IPS-NIHi11 (cell line): ENCODE measurements around the gene FGD5.

Experiments
- DNase-seq: peaks from one replicate; pipeline ENCODE4 v3.0.0; 2012; ENCODE audit warnings: mixed read lengths, low spot score

Gene FGD5

GRCh38 chr3:14933820-14934425 lies 115.2 kb downstream of the FGD5 start:
- no peak for DNase-seq

DNA sequence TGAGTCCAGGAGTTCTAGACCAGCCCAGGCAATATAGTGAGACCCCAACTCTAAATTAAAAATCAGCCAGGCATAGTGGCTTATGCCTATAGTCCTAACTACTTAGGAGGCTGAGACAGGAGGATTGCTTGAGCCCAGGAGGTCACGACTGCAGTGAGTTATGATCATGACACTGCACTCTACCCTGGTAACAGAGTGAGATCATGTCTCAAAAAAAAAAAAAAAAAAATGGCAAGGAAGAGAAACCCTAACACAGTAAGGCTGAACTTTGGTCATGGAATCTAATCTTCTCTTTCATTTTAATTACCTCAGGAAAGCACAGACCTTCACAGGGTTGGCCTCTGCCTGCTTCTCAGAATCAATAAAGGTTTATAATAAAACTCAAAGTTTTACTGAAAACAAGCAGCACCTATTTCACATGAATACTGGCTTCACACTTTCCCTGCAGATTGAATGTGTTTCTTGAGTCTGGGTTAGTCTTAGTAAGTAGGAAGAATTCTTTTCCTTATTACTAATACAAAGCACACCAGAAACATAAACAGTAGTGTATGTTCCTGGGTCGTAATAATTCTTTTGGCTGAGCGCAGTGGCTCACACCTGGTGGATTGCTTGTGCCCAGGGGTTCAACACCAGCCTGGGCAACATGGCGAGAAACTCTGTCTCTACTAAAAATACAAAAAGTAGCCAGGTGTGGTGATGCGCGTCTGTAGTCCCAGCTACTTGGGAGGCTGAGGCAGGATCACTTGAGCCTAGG lies 117.0 kb downstream of the FGD5 start:
- DNase-seq: no peak

DNA sequence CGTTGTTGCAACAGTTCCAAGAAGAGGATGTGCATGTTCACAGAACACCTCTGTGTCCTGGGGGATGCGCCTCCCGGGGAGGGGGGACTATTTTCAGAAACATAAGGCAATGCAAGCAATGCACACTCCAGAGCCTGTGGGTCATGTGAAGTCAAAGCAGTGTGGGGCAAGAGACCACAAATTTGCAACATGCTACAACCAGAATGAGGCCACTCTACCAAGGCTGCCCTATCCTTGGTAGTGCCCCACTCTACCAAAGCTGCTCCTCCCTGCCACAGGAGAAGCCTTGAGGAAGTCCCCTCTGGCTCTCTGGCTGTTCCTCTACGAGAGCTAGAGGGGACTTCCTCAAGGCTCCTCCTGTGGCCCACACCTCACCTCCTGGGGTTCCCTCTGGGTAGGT lies 120.2 kb downstream of the FGD5 start:
- DNase-seq: no peak

GRCh38 chr3:14941871-14942270 lies 123.1 kb downstream of the FGD5 start:
- no peak for DNase-seq

GRCh38 chr3:14943042-14943441 lies 124.3 kb downstream of the FGD5 start:
- no peak for DNase-seq

GRCh38 chr3:14946236-14946635 lies 127.5 kb downstream of the FGD5 start:
- no peak for DNase-seq

- no peak for DNase-seq
Measured at GRCh38 chr3:14946739-14947099, 128.0 kb downstream of the FGD5 start.

GRCh38 chr3:14947100-14947885 lies 128.5 kb downstream of the FGD5 start, which contains the start of gene NR2C2:
Gene NR2C2, plus strand, starts transcription at chr3:14947583. Its CDS starts 56,332 bp downstream, at chr3:15003915.
- DNase-seq: peak; percentile 96

GRCh38 chr3:14947886-14948608 lies 129.3 kb downstream of the FGD5 start:
- DNase-seq: peak; percentile 98

DNA sequence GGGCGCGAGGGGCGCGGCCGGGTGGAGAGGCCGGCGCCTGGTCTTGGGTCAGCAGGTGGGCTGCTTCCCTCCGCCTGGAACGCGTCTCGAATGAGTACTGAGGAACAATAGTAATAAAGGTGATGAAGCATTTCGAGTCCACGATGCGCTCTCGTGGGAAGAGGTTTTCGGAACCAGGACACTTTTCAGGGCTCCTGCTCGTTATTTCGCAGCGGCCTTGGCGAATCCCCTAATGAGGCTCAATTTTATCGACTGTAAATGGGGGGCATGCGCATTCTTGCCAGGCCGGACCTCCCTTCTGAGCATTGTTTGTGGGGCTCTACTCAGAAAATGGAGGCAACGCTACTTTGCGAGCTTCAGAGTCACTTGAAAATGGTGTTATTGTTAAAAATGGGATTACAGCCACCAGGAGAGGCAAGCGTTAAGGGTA lies 129.9 kb downstream of the FGD5 start:
- DNase-seq: no peak

GRCh38 chr3:14949126-14949525 lies 130.4 kb downstream of the FGD5 start:
- no peak for DNase-seq

- DNase-seq: no peak
Measured at GRCh38 chr3:14950274-14950673, 131.5 kb downstream of the FGD5 start.

DNA sequence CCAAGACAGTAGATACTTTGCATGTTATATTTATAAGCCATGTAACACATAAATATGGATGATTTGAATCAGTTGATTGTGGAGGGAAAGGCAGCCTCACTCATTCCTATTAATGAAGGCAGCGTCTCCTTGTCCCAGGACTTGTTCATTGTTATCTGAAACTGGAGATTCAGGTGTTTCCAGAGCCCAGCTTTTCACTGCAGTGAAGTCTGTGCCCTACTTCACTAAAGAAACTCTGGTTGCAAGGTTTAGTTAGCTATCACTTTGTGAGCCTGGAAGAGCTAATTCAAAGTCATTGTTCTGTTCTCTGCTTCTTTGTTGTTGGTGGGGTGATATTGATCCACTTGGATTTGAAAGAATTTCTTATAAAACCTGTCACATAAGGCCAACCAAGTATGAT lies 138.4 kb downstream of the FGD5 start:
- no peak for DNase-seq

DNA sequence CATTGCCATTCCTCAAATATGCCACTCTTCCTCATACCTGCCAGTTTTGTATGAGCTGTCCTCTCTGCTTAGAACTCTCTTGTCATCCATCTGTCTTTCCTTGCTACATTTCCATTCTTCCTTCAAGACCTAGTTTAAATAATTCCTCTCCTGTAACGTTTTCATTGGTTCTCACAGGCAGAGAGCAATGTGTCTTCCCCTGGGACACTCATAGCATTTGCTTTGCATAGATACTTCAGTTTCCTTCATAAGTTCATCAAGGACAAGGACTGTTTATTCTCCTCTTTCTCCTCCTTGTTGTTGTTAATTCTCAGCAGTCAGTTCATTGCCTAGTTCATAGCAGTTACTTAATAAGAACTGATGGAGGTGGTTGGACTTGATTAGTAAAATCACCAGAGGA lies 139.2 kb downstream of the FGD5 start:
- no peak for DNase-seq

- no peak for DNase-seq
Measured at GRCh38 chr3:14959359-14959943, 140.7 kb downstream of the FGD5 start.

- DNase-seq: no peak
Measured at GRCh38 chr3:14962762-14963161, 144.0 kb downstream of the FGD5 start.

DNA sequence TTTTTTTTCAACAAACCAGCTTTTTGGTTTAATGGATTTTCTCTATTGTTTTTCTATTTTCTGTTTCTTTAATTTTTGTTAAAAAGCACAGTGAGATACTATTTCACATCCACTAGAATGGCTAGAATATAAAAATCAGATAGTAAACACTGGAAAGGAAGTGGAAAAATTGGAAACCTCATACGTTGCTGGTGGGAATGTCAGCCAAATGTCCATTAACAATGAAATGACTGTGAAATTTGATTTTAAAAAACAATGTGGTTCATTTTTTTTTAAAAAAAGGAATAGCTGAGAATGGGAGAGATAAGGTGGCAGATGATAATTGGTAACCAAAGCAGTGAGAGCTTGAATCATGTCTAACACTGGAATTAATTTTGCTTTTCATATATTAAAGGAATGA lies 148.5 kb downstream of the FGD5 start:
- DNase-seq: no peak

- DNase-seq: no peak
Measured at GRCh38 chr3:14969671-14970070, 150.9 kb downstream of the FGD5 start.

DNA sequence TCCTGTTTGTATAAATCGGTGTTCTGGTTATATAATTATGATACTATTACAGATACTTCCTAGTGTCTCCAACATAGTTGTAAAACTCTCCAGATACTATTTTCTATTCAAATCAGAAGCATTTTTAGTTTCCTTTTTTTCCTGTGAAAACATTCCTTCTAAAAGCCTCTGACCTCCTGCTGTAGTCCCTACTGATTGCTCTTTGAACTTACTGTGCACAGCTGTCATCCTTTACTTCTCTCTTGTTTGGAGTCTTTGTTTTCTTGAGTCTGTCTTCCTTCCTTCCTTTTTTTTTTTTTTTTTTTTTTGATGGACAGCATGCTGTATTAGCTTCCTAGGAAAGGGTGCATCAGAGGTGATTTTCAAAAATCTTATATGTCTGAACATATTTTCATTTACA lies 157.6 kb downstream of the FGD5 start:
- no peak for DNase-seq

GRCh38 chr3:14980689-14981088 lies 161.9 kb downstream of the FGD5 start:
- no peak for DNase-seq
